Head of caudate nucleus (tissue), 42 donors: ENCODE results near the gene HNRNPAB.
"Not testable (repeated sequence)": the region's sequence is repeated elsewhere in the genome, so short reads cannot be mapped to it uniquely, and the experiment has no call there.

ENCODE experiments used
- DNase-seq, 42 donors: peaks; one replicate each; pipeline versions ENCODE4 v3.0.0 to v3.0.0-alpha.2; 2020 to 2021; ENCODE audit warnings: mixed read lengths in 7 of 42
- intact Hi-C: fragments of 100-400 bp; cut with DNase I; formaldehyde crosslinking; loops from one replicate; pipeline ENCODE4 v1.15.0; 2022

HNRNPAB gene

DNA sequence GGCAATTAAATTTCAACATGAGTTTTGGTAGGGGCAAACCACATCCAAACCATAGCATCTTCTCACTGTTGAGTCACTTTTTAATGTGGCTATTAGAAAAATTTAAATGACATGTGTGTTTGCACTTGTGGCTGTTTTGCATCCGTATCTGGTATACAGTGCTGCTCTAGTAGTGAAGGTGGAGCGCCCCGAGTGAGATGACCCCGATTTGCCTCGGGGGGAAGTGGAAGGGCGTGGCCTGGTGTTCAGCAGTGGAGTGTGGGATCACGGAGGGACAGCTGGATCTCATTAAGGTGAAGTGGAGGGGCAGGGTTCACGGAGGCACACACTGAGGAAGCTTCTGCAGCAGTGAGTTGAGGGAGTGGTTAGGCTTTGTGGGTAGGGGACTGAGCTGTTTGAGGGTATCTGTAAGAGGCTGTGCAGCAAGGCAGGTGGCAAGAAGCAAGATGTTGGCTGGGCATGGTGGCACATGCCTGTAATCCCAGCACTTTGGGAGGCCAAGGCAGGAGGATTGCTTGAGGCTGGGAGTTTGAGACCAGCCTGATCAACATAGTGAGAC lies 11.0 kb upstream of the HNRNPAB start:
- no peak for DNase-seq
- intact Hi-C loops = no loop called here

- DNase-seq = no peak
- intact Hi-C loops = no loop called here
Observed at GRCh38 chr5:178194026-178194425, 10.3 kb upstream of the HNRNPAB start.

GRCh38 chr5:178196281-178196812 lies 8.0 kb upstream of the HNRNPAB start:
- DNase-seq = no peak
- intact Hi-C loops = no loop called here

- intact Hi-C loops = no loop called here
- no peak for DNase-seq
Observed at GRCh38 chr5:178196986-178197385, 7.3 kb upstream of the HNRNPAB start.

GRCh38 chr5:178198151-178198550 lies 6.2 kb upstream of the HNRNPAB start:
- intact Hi-C loops, DNase-seq: not testable (repeated sequence)

DNA sequence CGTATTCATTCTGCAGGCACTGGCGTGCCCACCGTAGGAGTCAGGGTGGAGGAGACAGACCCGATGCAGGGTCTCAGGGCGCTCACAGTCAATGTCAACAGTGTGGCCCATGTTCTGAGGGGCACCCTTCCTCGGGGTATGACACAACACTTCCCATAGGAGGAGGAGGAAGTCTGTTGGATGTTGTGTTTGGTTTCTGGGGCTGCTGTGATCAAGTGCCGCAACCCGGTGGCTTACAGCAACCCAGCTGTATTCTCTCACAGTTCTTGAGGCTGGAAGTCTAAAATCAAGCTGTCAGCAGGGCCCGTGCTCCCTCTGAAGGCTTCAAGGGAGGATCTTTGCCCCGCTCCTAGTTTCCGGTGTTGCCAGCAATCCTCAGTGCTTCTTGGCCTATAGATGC lies 5.6 kb upstream of the HNRNPAB start:
- intact Hi-C loops = no loop called here
- DNase-seq = no peak

DNA sequence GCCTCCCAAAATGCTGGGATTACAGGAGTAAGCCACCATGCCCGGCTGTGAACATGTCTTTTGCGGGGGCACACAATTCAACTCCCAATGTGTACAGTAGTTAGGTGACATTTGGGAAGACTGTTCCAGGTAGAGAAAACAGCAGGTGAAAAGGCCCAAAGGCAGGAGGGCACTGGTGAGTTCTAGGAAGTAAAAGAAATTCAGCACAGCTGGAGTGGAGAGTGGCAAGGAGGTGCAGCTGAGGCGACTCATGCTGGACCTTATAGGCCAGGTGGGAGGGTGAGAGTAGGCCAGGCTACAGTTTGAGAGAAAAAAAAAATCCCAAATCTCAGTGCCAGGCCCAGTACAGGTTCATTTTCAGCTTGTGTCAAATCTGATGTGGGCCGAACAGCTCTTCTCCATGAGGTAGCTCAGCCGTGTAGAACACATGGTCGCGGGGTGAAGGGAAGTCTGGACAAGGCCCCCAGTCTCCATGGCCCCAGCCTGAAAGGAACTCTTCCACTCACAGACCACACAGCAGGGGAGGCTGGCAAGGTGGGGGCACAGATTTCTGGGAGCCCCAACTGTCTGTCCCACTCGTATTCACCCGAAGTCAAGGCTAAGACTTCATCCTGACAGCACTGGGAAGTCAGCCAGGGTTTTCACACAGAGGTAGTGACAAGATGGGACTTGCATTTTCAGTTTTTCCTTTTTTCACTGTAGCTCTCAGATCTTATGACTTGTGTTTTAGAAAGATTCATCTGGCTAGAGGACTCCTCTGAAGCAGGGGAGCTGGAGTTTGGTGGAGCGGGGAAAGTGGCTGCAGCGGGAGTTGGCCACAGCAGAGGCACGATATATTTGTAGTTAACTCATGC lies 4.5 kb upstream of the HNRNPAB start:
- intact Hi-C loops = loop anchor here (10.0 kb wide), 1 partner anchor 45 kb away; the partner anchor contains the start of gene NHP2
- DNase-seq = no peak

DNA sequence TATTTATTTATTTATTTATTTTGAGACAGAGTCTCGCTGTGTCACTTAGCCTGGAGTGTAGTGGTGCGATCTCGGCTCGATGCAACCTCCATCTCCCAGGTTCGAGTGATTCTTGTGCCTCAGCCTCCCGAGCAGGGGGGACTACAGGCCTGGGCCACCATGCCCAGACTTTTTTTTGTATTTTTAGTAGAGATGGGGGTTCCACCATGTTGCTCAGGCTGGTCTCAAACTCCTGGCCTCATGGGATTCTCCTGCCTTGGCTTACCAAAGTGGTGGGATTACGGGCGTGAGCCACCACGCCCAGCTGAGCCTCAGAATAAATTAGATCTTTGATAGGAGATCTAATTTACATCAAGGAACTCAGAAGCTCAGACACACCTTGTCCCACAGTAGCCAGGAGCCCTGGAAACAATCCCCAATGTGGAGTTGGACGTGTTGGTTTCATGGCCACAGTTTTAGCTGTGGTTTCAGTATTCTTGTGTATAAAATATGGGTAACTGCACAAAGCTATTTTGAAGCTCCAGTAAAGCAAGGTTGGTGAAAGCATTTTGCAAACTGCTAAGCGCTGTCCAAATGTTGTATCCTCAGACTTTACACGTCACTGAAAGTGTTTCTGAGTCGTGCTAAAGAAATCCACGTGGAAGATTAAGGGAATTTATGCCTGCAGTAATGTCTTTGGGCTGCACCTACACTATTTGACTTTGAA lies 3.0 kb upstream of the HNRNPAB start:
- DNase-seq = no peak
- intact Hi-C loops = loop anchor here (10.0 kb wide), 1 partner anchor 47 kb away; the partner anchor contains the start of gene NHP2

DNA sequence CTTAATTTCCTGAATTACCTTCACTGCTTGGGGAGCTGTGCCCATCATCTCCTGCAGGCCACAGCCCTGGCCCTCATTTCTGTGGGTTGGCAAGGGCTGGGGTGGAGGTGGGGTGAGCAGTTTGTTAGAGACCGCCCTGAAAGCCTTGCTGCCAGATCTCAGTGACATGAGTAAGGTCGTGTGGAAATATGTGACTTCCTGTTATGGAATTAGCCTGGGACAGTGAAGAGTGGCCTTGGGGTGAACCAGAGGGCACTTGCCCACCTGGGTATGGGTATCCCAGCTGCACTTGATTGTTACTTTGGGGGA lies 2.5 kb upstream of the HNRNPAB start:
- DNase-seq = no peak
- intact Hi-C loops = loop anchor here (10.0 kb wide), 1 partner anchor 47 kb away; the partner anchor contains the start of gene NHP2

DNA sequence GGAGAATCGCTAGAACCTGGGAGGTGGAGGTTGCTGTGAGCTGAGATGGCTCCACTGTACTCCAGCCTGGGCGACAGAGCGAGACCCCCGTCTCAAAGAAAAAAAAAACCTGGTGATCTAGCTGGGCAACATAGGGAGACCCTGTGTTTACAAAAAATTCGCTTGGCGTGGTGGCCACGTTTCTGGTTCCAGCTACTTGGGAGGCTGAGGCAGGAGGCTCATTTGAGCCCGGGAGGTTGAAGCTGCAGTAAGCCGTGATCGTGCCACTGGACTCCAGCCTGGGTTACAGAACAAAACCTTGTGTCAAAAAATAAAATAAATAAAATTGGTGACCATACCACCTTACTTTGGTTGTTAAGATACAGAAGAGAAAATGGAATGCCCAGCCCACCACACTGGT lies 1.8 kb upstream of the HNRNPAB start:
- DNase-seq = no peak
- intact Hi-C loops = loop anchor here (10.0 kb wide), 1 partner anchor 48 kb away; the partner anchor contains the start of gene NHP2

DNA sequence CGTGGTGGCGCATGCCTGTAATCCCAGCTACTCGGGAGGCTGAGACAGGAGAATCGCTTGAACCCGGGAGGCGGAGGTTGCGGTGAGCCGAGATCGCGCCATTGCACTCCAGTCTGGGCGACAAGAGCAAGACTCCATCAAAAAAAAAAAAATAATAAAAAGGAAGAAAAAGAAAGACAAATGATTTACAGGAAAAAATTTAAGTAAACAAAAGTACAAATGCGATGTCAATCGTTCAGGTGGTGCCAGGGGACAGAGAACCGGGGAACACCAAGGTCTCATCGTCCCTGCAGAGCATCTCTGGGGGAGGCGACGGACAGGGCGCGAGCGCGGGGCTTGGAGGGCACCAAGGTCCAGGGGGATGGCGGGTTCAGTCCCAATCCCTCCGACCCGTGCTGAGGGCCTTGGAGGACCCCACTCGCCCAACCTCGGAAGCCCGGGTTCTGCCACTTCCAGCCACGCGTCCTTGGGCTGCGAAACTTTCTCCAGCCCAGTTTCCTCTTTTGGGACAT lies 607 bp upstream of the HNRNPAB start:
- intact Hi-C loops = loop anchor here (10.0 kb wide), 1 partner anchor 49 kb away; the partner anchor contains the start of gene NHP2
- DNase-seq = peak in 3 of 42 donors; percentile 7 to 30 (median 24)

- peak; percentile 30 to 82 (median 63) for DNase-seq
- intact Hi-C loops = loop anchor here (10.0 kb wide), 1 partner anchor 50 kb away; the partner anchor contains the start of gene NHP2
Observed at GRCh38 chr5:178204935-178205748, 809 bp downstream of the HNRNPAB start.

DNA sequence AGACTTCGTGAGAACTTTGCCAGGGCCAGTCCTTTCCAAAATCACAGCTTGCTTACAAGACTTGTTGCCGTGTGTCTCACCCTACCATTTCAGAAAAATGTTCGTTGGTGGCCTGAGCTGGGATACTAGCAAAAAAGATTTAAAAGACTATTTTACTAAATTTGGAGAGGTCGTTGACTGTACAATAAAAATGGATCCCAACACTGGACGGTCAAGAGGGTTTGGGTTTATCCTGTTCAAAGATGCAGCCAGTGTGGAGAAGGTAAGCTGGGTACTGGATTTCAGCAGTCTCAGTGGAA lies 1.4 kb downstream of the HNRNPAB start:
- DNase-seq = no peak
- intact Hi-C loops = loop anchor here (10.0 kb wide), 1 partner anchor 51 kb away; the partner anchor contains the start of gene NHP2

GRCh38 chr5:178206166-178207101 lies 2.1 kb downstream of the HNRNPAB start:
- peak in 3 of 42 donors; percentile 15 to 62 (median 32) for DNase-seq
- intact Hi-C loops = loop anchor here (10.0 kb wide), 1 partner anchor 52 kb away; the partner anchor contains the start of gene NHP2

GRCh38 chr5:178207183-178207916 lies 3.0 kb downstream of the HNRNPAB start:
- intact Hi-C loops = loop anchor here (10.0 kb wide), 1 partner anchor 53 kb away; the partner anchor contains the start of gene NHP2
- peak in 2 of 42 donors; percentile 11 to 28 for DNase-seq

- intact Hi-C loops = loop anchor here (10.0 kb wide), 1 partner anchor 53 kb away; the partner anchor contains the start of gene NHP2
- peak in 3 of 42 donors; percentile 2 to 13 (median 4) for DNase-seq
Observed at GRCh38 chr5:178207917-178208280, 3.6 kb downstream of the HNRNPAB start.
